HG03135 (cell line): ENCODE measurements around the gene OR4C12.
"Not testable (repeated sequence)": the region's sequence is repeated elsewhere in the genome, so short reads cannot be mapped to it uniquely, and the experiment has no call there.

Experiments used
- ATAC-seq: cut with Tn5 transposase; IDR thresholded peaks from one replicate; pipeline ENCODE4 v1.9.1; 2021; ENCODE audit warnings: mild to moderate bottlenecking, moderate library complexity; ENCODE audit not compliant: unreplicated experiment

The OR4C12 gene

DNA sequence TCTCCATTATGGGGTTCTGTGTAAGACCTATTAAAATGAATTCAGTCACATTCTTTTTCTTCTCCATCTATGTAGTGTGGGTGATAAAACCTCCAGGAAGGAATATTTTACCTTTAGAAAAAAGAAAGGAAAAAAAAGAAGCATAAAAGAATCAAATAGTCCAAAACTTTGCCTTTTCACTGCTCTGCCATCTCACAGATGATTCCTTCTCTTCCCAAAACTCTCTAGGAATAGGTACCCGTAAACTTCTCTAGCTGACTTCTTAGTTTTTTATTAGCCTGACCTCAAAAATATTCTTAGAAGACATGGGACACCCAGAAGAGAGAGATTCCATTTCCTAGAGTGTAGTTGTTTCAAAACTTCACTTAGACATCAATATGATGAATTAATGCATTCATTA is at the start of gene OR4C12:
TSS of gene OR4C12 (minus strand) at position 101 of the 400 bp plus-strand sequence. CDS start at position 67, 34 bp downstream.
- ATAC-seq = not testable (repeated sequence)

DNA sequence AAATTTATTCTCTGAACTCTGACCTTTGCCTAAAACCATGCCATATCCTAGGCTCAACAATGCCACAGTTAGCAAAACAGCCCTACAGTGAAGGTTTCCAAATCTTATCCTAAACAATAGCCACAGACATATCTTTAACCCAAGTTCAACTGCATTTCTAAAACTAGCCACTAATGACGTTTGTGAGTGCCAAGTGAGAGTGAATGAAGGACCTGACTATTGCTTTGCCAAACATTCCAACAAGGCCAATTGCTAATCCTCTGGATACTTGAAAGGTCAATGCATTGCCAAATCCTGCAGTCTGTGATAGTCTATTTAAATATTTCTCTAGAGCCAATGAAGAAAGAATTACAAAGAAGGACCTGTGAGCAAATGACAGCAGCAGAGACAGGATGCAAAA is 47.9 kb upstream of the OR4C12 start:
- no peak for ATAC-seq

DNA sequence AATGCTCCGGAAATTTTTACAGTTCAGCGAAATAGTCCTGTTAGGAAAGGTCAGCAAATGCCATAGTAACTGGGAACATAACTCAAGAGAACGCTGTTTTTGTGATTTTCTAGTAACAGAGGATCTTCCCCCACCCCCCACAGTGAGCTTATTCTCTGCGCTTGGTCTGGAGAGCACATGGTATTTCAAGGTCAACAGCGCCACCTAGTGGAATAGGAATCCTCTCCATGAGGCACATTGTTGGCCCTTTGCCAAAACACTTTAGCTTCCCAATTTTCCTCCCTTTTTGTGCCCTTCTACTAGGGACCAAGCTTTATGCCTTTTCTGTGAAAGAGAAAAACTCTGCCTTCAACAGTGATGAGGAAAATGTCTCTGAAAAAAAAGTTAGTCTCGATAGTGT is 13.2 kb upstream of the OR4C12 start:
- no peak for ATAC-seq

- ATAC-seq = not testable (repeated sequence)
Observed at GRCh38 chr11:49973439-49973838, 8.9 kb downstream of the OR4C12 start.

DNA sequence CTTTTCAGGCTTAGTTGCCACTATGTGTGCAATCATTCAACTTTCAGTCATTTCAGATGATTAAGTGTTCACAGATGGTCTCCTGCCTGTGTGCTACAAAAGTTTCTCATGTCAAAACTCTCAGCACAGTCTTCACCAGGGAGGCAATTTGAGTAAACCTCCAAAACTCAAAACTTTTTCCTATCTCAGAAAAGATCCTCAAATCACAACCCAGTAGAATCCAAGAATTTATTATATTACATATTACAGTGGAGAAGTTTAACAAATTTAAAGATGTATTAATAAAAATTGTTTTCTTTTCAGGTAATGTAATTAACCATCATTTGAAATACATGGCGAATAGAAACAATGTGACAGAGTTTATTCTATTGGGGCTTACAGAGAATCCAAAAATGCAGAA is 30.2 kb downstream of the OR4C12 start, which contains the start of gene OR4C13:
TSS of gene OR4C13 (plus strand) at position 301 of the 400 bp plus-strand sequence. CDS start at position 333, 32 bp downstream.
- no peak for ATAC-seq

DNA sequence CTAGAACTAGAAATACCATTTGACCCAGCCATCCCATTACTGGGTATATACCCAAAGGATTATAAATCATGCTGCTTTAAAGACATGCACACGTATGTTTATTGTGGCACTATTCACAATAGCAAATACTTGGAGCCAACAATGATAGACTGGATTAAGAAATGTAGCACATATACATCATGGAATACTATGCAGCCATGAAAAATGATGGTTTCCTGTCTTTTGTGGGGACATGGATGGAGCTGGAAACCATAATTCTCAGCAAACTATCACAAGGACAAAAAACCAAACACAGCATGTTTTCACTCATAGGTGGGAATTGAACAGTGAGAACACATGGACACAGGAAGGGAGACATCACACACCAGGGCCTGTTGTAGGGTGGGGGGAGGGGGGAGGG is 33.6 kb downstream of the OR4C12 start:
- not testable (repeated sequence) for ATAC-seq
